NCI-H1105 treated with DMSO at 0.1 percent for 48 hours (cell line): ENCODE data around the gene ZDHHC11B.
"Not testable (repeated sequence)": the region's sequence is repeated elsewhere in the genome, so short reads cannot be mapped to it uniquely, and the experiment has no call there.

Experiments
- DNase-seq: peaks from one replicate; lab custom pipeline; 2025; lab: John Stamatoyannopoulos, UW

ZDHHC11B gene

GRCh38 chr5:751992-752391 lies 32.5 kb downstream of the ZDHHC11B start:
- DNase-seq, result not testable (repeated sequence)

GRCh38 chr5:751496-751895 lies 33.0 kb downstream of the ZDHHC11B start:
- DNase-seq, result no peak

GRCh38 chr5:750226-750625 lies 34.3 kb downstream of the ZDHHC11B start:
- DNase-seq, result not testable (repeated sequence)

- no peak for DNase-seq
Observed at GRCh38 chr5:749101-749670, 35.3 kb downstream of the ZDHHC11B start.

GRCh38 chr5:748011-748980 lies 36.2 kb downstream of the ZDHHC11B start:
- not testable (repeated sequence) for DNase-seq

- DNase-seq, result not testable (repeated sequence)
Observed at GRCh38 chr5:747303-747844, 37.2 kb downstream of the ZDHHC11B start.

GRCh38 chr5:746258-746761 lies 38.2 kb downstream of the ZDHHC11B start:
- no peak for DNase-seq

- not testable (repeated sequence) for DNase-seq
Observed at GRCh38 chr5:745272-746142, 39.0 kb downstream of the ZDHHC11B start.

- DNase-seq, result not testable (repeated sequence)
Observed at GRCh38 chr5:743696-744404, 40.7 kb downstream of the ZDHHC11B start.

- DNase-seq, result not testable (repeated sequence)
Observed at GRCh38 chr5:742276-742675, 42.3 kb downstream of the ZDHHC11B start.

- DNase-seq, result not testable (repeated sequence)
Observed at GRCh38 chr5:734145-734544, 50.4 kb downstream of the ZDHHC11B start.

- not testable (repeated sequence) for DNase-seq
Observed at GRCh38 chr5:732754-733454, 51.6 kb downstream of the ZDHHC11B start.

- DNase-seq, result not testable (repeated sequence)
Observed at GRCh38 chr5:729225-729624, 55.3 kb downstream of the ZDHHC11B start.

- DNase-seq, result not testable (repeated sequence)
Observed at GRCh38 chr5:727087-727486, 57.4 kb downstream of the ZDHHC11B start.

GRCh38 chr5:723865-724264 lies 60.7 kb downstream of the ZDHHC11B start:
- not testable (repeated sequence) for DNase-seq

- DNase-seq, result not testable (repeated sequence)
Observed at GRCh38 chr5:723309-723708, 61.2 kb downstream of the ZDHHC11B start.

GRCh38 chr5:719379-719778 lies 65.2 kb downstream of the ZDHHC11B start:
- not testable (repeated sequence) for DNase-seq

- no peak for DNase-seq
Observed at GRCh38 chr5:717143-717542, 67.4 kb downstream of the ZDHHC11B start.

- not testable (repeated sequence) for DNase-seq
Observed at GRCh38 chr5:716740-717139, 67.8 kb downstream of the ZDHHC11B start.

GRCh38 chr5:715636-716035 lies 68.9 kb downstream of the ZDHHC11B start:
- DNase-seq, result not testable (repeated sequence)
